ENCODE measurements around the gene CYB5R3.

CYB5R3 gene

DNA sequence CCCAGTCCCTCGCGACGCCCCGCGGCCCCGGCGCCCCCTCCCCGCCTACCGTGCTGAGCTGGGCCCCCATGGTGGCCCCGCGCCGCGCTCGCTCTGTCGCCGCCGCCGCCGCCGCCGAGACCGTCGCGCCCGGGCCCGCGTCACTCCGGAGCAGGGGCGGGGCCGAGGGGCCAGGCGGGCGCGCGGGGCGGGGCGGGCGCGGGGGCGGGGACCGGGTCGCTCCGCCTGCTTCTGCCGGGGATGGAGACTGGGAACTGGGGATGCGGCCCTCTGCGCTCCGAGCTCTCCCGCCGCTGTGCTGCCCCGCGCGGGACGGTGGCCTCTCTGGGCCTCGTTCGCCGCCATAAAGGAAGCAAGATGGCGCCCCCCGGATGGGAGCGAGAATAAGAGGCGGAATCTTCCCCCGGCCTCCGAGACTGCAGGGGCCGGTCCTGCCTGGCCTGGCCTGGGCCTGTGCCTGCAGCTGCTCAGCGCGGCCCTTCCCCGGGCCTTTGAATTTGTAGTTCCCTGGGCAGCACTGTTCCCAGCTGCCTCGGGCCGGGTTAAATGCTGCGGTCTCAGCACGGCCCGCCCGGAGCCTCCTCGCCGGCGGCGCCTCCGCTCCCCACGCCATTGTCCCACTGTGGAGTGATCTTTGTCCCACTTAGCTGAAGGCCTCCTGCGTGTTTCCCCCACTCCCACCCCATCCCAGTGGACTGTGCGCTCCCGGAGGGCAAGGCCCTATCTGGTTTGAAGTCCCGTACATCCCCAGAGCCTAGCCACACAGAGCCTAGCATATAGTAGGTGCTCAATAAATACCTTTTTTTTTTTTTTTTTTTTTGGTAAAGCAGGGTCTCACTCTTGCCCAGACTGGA lies at the start of gene CYB5R3:
Gene CYB5R3 (minus strand): TSS at position 147 of the 854 bp plus-strand sequence. CDS start 77 bp downstream, at position 70.
- DNase-seq (ENCODE audit: low read depth in 1 of 2, low spot score in 1 of 2) = peak; percentile 57 to 80

GRCh38 chr22:42697542-42698013 lies 48.4 kb upstream of the CYB5R3 start:
- no peak for DNase-seq (ENCODE audit: low read depth in 1 of 2, low spot score in 1 of 2)

- no peak for DNase-seq (ENCODE audit: low read depth in 1 of 2, low spot score in 1 of 2)
Observed at GRCh38 chr22:42696331-42696967, 47.3 kb upstream of the CYB5R3 start.

- no peak for DNase-seq (ENCODE audit: low read depth in 1 of 2, low spot score in 1 of 2)
Observed at GRCh38 chr22:42695294-42695693, 46.1 kb upstream of the CYB5R3 start.

DNA sequence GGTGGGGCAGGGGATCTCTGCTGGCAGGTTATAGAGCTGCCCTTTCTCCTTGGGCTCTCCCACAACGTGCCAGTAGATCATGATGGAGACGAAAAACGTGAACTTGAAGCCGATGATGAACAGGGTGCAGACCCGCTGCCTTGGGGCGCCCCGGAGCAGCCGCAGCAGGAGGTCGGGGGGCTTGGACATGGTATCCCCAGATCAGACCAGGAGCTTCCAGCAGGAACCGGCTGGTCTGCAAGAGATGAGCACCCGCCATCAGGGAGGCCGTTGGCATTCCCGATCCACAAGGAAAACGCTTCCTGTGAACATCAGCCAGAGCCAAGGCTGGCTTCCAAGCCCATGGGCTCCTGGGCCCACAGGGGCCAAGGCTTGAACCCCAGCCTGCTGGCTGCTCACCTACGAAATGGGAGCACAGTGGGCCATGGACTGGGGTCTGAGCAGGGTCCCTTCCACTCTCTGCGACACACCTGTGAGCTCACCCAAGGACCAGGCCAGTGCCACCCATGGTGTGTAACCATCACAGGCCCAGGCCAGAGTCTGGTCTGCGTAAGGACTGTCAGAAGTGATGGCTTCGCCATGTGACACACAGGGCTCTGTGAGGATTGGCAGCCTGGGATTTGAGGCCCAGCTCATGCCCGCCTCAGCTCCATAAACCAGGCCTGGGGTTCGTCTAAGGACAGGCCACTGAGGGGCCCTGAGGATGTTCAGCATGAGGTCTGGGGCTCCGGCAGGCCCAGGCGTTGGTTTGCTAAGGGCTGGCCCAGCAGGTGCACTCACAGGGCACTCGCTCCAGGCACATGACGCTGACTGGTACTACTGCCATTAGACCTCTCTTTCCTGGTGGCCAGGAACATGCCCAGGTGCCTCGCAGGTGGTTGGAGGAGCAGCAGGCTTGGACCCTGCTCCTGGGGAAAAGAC lies 44.8 kb upstream of the CYB5R3 start:
- no peak for DNase-seq (ENCODE audit: low read depth in 1 of 2, low spot score in 1 of 2)

GRCh38 chr22:42693055-42693762 lies 44.0 kb upstream of the CYB5R3 start:
- DNase-seq (ENCODE audit: low read depth in 1 of 2, low spot score in 1 of 2) = no peak

- no peak for DNase-seq (ENCODE audit: low read depth in 1 of 2, low spot score in 1 of 2)
Observed at GRCh38 chr22:42692239-42693054, 43.3 kb upstream of the CYB5R3 start.

GRCh38 chr22:42691440-42691839 lies 42.2 kb upstream of the CYB5R3 start:
- DNase-seq (ENCODE audit: low read depth in 1 of 2, low spot score in 1 of 2) = no peak

DNA sequence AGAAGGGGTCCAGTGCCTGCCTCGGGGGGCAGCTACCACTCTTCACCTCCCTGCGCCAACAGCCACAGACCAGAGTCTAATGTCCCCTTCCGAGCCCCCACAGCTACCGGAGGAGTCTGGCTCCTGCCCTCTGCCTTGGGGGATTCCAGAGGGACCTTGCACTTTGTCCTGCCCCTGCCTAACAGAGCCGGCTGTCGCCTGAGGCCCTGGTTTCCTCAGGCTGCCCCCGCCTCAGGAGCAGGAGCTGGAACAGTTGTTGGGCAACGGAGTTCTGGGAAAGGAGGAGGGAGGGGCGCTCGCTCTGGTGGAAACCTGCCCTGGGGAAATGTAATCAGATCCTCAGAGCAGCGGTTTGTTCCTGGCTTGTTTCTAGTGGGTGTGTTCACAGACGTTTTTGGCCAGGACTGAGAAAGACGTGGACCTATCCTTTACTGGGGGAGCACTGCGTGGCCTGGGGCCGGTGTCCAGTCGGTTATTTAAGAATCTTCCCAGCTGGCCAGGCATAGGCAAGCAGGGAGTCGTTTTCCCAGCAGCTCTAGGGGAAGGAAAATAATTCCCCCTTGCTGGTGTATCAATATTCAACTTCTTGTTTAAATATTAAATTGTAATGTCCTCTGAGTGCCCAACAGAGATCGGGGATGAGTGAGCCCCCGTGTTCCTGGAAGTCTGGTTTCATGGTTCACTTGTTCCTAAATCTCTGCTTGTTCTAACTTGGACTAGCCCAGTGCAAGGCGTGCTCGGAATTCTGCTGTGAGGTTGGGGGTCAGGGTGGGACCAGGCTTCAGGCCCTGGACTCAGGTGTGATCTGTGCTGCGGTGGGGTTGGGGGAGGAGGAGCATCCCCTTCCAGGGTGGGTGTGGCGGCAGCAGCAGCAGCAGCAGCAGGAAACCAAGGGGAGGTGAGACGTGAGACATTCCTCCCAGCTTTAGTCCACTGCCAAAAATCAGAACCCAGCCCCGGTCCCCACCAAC lies 39.3 kb upstream of the CYB5R3 start:
- DNase-seq (ENCODE audit: low read depth in 1 of 2, low spot score in 1 of 2) = no peak

DNA sequence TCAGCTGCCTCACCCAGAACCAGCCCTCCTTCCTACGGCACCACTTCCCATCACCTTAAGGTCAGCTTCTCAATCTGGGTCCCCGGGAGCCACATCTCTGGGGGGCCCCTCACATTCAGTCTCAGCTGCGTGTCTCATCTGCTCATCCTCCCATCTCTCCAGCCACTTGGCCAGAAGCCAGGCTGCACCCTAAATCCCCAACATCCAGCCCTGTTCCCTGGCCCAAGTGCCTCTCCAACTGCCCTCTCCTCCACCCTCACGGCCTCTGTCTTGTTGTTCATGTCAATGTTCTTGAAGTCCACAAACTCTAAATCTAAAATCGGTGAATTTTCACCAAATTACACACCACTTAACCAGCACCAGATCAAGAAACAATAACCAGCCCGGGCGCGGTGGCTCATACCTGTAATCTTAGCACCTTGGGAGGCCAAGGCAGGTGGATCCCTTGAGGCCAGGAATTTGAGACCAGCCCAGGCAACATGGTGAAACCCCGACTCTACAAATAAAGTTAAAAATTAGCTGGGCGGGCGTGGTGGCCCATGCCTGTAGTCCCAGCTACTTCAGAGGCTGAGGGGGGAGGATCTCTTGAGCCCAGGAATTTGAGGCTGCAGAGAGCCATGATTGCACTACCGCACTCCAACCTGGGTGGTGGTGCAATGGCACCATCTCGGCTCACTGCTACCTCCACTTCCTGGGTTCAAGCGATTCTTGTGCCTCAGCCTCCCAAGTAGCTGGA lies 37.7 kb upstream of the CYB5R3 start:
- DNase-seq (ENCODE audit: low read depth in 1 of 2, low spot score in 1 of 2) = no peak

DNA sequence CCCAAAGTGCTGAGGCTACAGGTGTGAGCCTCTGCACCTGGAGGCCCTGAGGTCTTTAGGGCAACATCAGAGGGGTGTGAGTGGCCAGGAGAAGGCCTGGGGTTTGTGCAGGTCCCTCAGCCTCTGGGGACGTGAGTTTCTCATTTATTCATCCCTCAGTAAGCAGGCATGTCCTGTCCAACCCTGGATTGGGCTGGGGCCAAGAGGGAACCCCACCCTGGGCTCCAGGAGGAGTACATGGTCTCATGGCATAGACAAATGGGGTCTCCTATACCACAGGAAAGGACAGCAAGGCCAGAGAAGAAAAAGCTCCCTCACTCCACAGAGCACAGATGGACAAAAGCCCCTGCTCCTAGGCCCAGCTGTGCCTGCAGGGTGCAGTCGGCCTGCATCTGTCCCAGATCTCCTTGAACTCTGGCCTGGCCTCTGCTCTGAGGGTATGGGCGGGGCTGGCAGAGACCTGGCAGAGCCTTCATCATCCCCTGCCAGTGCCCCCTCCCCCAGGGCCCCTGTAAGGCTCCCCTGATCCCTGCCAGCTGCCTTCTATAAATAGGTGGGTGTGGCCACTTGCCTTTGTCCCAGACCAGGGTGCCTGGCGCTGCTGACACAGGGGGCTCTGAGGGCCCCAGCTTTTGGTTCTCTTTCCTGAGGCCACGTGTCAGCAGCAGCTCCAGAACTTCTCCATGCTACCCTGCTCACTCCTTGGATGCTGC lies 36.9 kb upstream of the CYB5R3 start:
- no peak for DNase-seq (ENCODE audit: low read depth in 1 of 2, low spot score in 1 of 2)

DNA sequence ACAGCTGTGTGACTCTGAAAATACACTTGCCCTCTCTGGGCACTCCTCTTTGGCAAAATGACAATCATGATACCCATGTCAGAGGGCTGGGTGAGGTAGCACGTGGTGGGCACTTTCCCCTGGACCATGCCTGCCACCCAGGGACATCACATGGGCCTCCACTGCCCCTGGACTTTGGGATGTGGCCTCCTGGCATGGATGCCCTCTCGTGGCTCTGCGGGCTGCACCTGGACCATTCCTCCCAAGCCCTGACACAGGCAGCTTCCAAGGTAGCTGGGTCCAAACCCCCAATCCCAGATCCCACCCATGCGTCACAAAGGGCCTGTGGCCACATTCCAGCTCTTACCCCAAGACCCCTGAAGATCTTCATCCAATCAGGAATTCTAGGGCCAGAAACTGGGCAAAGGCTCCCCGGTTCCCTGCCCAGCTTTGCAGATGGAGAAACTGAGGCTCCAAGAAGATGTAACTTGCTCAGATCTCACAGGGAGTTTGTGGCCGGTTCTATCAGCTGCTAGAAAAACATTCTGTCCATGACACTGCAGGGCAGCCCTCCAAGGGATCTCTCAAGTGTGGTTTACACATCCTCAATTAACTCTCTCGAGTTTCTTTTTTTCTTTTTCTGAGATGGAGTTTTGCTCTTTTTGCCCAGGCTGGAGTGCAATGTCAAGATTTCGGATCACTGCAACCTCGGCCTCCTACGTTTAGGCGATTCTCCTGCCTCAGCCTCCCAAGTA lies 35.4 kb upstream of the CYB5R3 start:
- no peak for DNase-seq (ENCODE audit: low read depth in 1 of 2, low spot score in 1 of 2)

DNA sequence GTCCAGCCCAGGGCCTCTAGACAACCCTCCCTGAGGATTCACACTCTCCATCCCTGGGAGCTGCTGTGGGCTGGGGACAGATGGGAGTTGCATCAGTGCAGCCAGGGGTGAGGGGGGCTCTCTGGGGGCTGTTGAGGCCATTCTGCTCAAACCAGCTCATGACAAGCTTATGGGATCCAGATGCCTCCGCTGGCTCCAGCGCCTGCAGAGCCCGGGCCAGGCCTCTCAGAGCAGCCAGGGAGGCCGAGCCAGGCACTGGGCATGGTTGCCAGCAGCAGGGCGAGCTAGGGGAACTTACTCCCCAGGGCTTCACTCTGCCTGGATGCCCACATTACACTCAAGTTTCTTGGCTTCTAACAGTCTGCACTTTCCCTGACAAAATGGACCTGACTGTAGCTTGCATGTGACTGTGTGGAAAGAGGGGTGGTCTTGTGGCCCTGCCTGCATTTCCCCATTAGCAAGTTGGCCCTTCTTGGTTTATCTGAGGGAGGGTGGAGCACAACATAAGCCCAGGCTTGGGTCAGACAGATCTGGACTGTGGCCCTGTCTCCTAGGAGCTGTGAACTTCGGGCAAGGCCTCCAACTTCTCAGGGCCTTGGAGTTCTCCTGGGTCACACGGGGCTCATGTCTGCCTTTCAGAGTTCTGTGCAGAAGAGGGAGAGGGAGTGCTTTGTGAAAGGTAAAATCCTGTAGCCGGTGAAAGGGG lies 34.5 kb upstream of the CYB5R3 start:
- DNase-seq (ENCODE audit: low read depth in 1 of 2, low spot score in 1 of 2) = no peak

GRCh38 chr22:42682113-42682851 lies 33.1 kb upstream of the CYB5R3 start:
- DNase-seq (ENCODE audit: low read depth in 1 of 2, low spot score in 1 of 2) = no peak

GRCh38 chr22:42680648-42681047 lies 31.5 kb upstream of the CYB5R3 start:
- no peak for DNase-seq (ENCODE audit: low read depth in 1 of 2, low spot score in 1 of 2)

All from stimulated activated CD4-positive, alpha-beta T cell treated with anti-CD3 and anti-CD28 coated beads, Interleukin-15, amount 100 ng/mL, for 1 hour (primary cell).